ENCODE data around the gene TPRKB.
"Not testable (repeated sequence)": the region's sequence is repeated elsewhere in the genome, so short reads cannot be mapped to it uniquely, and the experiment has no call there.

Gene TPRKB

GRCh38 chr2:73718421-73718820 lies 18.7 kb downstream of the TPRKB start:
- no peaks in the 10 kb centered on the region for H3K36me3 ChIP-seq
- H3K27ac ChIP-seq: no peak overlapping the region
- no peak overlapping the region for H3K4me3 ChIP-seq (ENCODE audit: low read depth in 1 of 2, low read length in 1 of 2)
- no peak for TF ChIP-seq CTCF (IDR thresholded peaks at IDR 0.05)
- peaks cover 0 to 9% of the 10 kb centered on the region in 2 experiments for H3K4me1 ChIP-seq (ENCODE audit: control insufficient read depth in 1 of 2, insufficient read depth in 1 of 2, low read depth in 1 of 2, low read length in 1 of 2)
- no peaks in the 10 kb centered on the region for H3K9me3 ChIP-seq
- H3K27me3 ChIP-seq: no peaks in the 10 kb centered on the region

- H3K27ac ChIP-seq; H3K27me3 ChIP-seq; H3K36me3 ChIP-seq; H3K4me3 ChIP-seq (ENCODE audit: low read depth in 1 of 2, low read length in 1 of 2); H3K9me3 ChIP-seq; H3K4me1 ChIP-seq (ENCODE audit: control insufficient read depth in 1 of 2, insufficient read depth in 1 of 2, low read depth in 1 of 2, low read length in 1 of 2): not testable (repeated sequence)
These were observed 19.4 kb downstream of the TPRKB start for GRCh38 chr2:73717695-73718094.

- no peaks in the 10 kb centered on the region for H3K36me3 ChIP-seq
- H3K27me3 ChIP-seq: no peaks in the 10 kb centered on the region
- no peaks in the 10 kb centered on the region for H3K9me3 ChIP-seq
- peaks cover 0 to 9% of the 10 kb centered on the region in 2 experiments for H3K4me1 ChIP-seq (ENCODE audit: control insufficient read depth in 1 of 2, insufficient read depth in 1 of 2, low read depth in 1 of 2, low read length in 1 of 2)
- H3K27ac ChIP-seq: peak overlapping the region; percentile 32
- TF ChIP-seq CTCF (IDR thresholded peaks at IDR 0.05): no peak
- no peak overlapping the region for H3K4me3 ChIP-seq (ENCODE audit: low read depth in 1 of 2, low read length in 1 of 2)
These were observed 19.9 kb downstream of the TPRKB start for GRCh38 chr2:73717251-73717606.

- no peak for TF ChIP-seq CTCF (IDR thresholded peaks at IDR 0.05)
- peak overlapping the region; percentile 32 for H3K27ac ChIP-seq
- no peaks in the 10 kb centered on the region for H3K36me3 ChIP-seq
- no peaks in the 10 kb centered on the region for H3K27me3 ChIP-seq
- no peaks in the 10 kb centered on the region for H3K9me3 ChIP-seq
- H3K4me3 ChIP-seq (ENCODE audit: low read depth in 1 of 2, low read length in 1 of 2): no peak overlapping the region
- H3K4me1 ChIP-seq (ENCODE audit: control insufficient read depth in 1 of 2, insufficient read depth in 1 of 2, low read depth in 1 of 2, low read length in 1 of 2): peaks cover 0 to 9% of the 10 kb centered on the region in 2 experiments
These were observed 20.4 kb downstream of the TPRKB start for GRCh38 chr2:73716543-73717250.

- no peaks in the 10 kb centered on the region for H3K36me3 ChIP-seq
- H3K4me3 ChIP-seq (ENCODE audit: low read depth in 1 of 2, low read length in 1 of 2): no peak overlapping the region
- H3K27ac ChIP-seq: no peak overlapping the region
- no peaks in the 10 kb centered on the region for H3K27me3 ChIP-seq
- TF ChIP-seq CTCF (IDR thresholded peaks at IDR 0.05): no peak
- H3K4me1 ChIP-seq (ENCODE audit: control insufficient read depth in 1 of 2, insufficient read depth in 1 of 2, low read depth in 1 of 2, low read length in 1 of 2): peaks cover 0 to 9% of the 10 kb centered on the region in 2 experiments
- H3K9me3 ChIP-seq: no peaks in the 10 kb centered on the region
These were observed 23.1 kb downstream of the TPRKB start for GRCh38 chr2:73714091-73714490.

GRCh38 chr2:73708527-73708926 lies 28.6 kb downstream of the TPRKB start:
- Histone ChIP-seq H3K9me3 (no peaks in the 10 kb centered on the region), H3K27me3 (no peaks in the 10 kb centered on the region), H3K27ac (no peak overlapping the region), H3K36me3 (no peaks in the 10 kb centered on the region), H3K4me3 (ENCODE audit: low read depth in 1 of 2, low read length in 1 of 2) (no peak overlapping the region), H3K4me1 (ENCODE audit: control insufficient read depth in 1 of 2, insufficient read depth in 1 of 2, low read depth in 1 of 2, low read length in 1 of 2) (peaks cover 0 to 11% of the 10 kb centered on the region in 2 experiments)
- TF ChIP-seq CTCF (IDR thresholded peaks at IDR 0.05): no peak
